Gastroesophageal sphincter (tissue), 3 donors: Measurements from ENCODE around the gene LLGL1.

Experiments used
- CTCF ChIP-seq, 4 experiments: fragments of 200-600 bp in 2 of 4; fragments of 450-650 bp in 2 of 4; sonication (generic) in 1 of 4; IDR thresholded peaks; one replicate each; pipeline ENCODE4 v1.5.1; 2017 to 2019; ENCODE audit warnings: antibody characterized with exemption in 4 of 4, mild to moderate bottlenecking in 2 of 4, moderate library complexity in 2 of 4
- POLR2A ChIP-seq, 2 donors: fragments of 450-650 bp; IDR thresholded peaks; one replicate each; pipeline ENCODE4 v1.6.1; 2017; ENCODE audit warnings: antibody characterized with exemption in 2 of 2, mild to moderate bottlenecking in 2 of 2, moderate library complexity in 1 of 2
- POLR2AphosphoS5 ChIP-seq: sonication (generic); formaldehyde crosslinking; IDR thresholded peaks from one replicate; pipeline ENCODE4 v1.6.1; 2017; ENCODE audit warnings: antibody characterized with exemption

- TF ChIP-seq CTCF (IDR thresholded peaks at IDR 0.05) (no peak), POLR2A (IDR thresholded peaks at IDR 0.05) (no peak), POLR2AphosphoS5 (no peak)
Observed at GRCh38 chr17:18229771-18230170, 4.3 kb downstream of the LLGL1 start.
